Measurements from ENCODE around the gene NACC1.

GRCh38 chr19:13086341-13086740, 31.7 kb upstream of the NACC1 start:
- TF ChIP-seq, protein P1, sequence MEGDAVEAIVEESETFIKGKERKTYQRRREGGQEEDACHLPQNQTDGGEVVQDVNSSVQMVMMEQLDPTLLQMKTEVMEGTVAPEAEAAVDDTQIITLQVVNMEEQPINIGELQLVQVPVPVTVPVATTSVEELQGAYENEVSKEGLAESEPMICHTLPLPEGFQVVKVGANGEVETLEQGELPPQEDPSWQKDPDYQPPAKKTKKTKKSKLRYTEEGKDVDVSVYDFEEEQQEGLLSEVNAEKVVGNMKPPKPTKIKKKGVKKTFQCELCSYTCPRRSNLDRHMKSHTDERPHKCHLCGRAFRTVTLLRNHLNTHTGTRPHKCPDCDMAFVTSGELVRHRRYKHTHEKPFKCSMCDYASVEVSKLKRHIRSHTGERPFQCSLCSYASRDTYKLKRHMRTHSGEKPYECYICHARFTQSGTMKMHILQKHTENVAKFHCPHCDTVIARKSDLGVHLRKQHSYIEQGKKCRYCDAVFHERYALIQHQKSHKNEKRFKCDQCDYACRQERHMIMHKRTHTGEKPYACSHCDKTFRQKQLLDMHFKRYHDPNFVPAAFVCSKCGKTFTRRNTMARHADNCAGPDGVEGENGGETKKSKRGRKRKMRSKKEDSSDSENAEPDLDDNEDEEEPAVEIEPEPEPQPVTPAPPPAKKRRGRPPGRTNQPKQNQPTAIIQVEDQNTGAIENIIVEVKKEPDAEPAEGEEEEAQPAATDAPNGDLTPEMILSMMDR (IDR thresholded peaks at IDR 0.05): no peak
- TF ChIP-seq POLR2A (IDR thresholded peaks at IDR 0.05): no peak
